Astrocyte (in vitro differentiated cells and primary cell): ENCODE measurements around the gene SCAMP5.
A peak's percentile ranks its signal among the peaks of the same experiment; 100 is the strongest.

ENCODE experiments used
- CTCF ChIP-seq: IDR thresholded peaks from 2 replicates; pipeline ENCODE4 v1.5.1; 2011; ENCODE audit warnings: low read depth, mild to moderate bottlenecking, inconsistent platforms, low read length, moderate library complexity; ENCODE audit not compliant: insufficient read depth
- EZH2 ChIP-seq: IDR thresholded peaks from 2 replicates; pipeline ENCODE4 v1.6.1; 2012; ENCODE audit warnings: mild to moderate bottlenecking, low read length, inconsistent platforms; ENCODE audit not compliant: insufficient read depth

- no peak for TF ChIP-seq CTCF
- TF ChIP-seq EZH2 = peak; percentile 71
These were observed 709 bp downstream of the SCAMP5 start for GRCh38 chr15:74995779-74996765.
